Activated naive CD4-positive, alpha-beta T cell treated with anti-CD3 and anti-CD28 coated beads, Interleukin-2, amount 50 U/mL, for 72 hours (primary cell): ENCODE data around the gene KRT78. TPM values are rescaled to one million over a fixed set of nuclear protein-coding genes. Genes with fewer than 3 reads are reported as not detected.

Experiments
- ATAC-seq, 2 donors: fragments of 150-1000 bp; cut with Tn5 transposase; 2 replicates each; pipeline ENCODE4 v1.10.0; 2021; ENCODE audit warnings: mild to moderate bottlenecking in 2 of 2, moderate library complexity in 2 of 2
- DNase-seq, 2 donors: peaks; one replicate each; pipeline ENCODE4 v3.0.0; 2021 to 2022; ENCODE audit warnings: low spot score in 2 of 2
- H3K27ac Mint-ChIP-seq, 2 donors: one replicate each; pipeline ENCODE4 v1.8.0; 2022; ENCODE audit warnings: mild to moderate bottlenecking in 2 of 2, mixed read lengths in 2 of 2
- H3K36me3 Mint-ChIP-seq, 2 donors: one replicate each; pipeline ENCODE4 v1.8.0; 2022; ENCODE audit warnings: mixed read lengths in 2 of 2
- H3K9me3 Mint-ChIP-seq, 2 donors: one replicate each; pipeline ENCODE4 v1.8.0; 2022; ENCODE audit warnings: mixed read lengths in 2 of 2
- total RNA-seq, 2 donors: library from RNA; stranded (reverse); gene quantifications; one replicate each; pipeline ENCODE4 v1.2.3, GENCODE V29; 2022

KRT78 gene
- total RNA-seq, 2 donors from 2014 or later, result not detected

DNA sequence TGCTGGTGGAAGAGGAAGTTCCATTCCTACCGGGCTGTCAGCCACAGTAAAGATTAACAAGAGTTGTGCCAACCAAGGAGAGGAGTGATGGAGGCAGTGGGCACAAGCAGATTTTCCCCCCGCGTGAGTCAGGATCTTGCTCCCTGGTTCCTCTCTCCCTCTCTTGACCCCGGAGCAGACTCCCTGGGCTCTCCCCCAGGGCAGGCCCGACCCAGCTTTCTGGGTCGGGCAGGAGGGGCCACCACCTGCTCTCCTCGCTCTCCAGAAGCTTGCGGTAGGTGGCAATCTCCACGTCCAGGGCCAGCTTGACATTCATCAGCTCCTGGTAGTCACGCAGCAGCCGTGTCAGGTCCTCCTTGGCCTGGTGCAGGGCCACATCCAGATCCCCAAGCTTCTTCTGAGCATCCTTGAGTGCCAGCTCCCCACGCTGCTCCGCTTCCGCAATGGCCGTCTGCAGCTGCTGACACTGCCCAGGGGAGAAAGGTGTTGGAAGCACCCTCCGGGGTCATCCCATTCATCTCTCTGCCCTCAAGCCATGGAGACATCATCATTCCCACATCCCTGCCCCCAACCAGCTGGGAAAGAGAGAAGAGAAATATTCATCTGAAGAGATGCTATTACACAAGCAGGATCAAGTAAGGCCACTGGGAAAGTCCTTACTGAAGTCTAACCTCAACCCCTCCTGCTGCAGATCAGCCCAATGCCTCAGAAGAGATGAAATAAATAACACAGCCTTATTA lies 25.9 kb downstream of the KRT78 start:
- Mint-ChIP-seq H3K27ac (no peak overlapping the region), H3K9me3 (no peaks in the 10 kb centered on the region), H3K36me3 (no peaks in the 10 kb centered on the region)
- no peak for ATAC-seq
- DNase-seq, result no peak

DNA sequence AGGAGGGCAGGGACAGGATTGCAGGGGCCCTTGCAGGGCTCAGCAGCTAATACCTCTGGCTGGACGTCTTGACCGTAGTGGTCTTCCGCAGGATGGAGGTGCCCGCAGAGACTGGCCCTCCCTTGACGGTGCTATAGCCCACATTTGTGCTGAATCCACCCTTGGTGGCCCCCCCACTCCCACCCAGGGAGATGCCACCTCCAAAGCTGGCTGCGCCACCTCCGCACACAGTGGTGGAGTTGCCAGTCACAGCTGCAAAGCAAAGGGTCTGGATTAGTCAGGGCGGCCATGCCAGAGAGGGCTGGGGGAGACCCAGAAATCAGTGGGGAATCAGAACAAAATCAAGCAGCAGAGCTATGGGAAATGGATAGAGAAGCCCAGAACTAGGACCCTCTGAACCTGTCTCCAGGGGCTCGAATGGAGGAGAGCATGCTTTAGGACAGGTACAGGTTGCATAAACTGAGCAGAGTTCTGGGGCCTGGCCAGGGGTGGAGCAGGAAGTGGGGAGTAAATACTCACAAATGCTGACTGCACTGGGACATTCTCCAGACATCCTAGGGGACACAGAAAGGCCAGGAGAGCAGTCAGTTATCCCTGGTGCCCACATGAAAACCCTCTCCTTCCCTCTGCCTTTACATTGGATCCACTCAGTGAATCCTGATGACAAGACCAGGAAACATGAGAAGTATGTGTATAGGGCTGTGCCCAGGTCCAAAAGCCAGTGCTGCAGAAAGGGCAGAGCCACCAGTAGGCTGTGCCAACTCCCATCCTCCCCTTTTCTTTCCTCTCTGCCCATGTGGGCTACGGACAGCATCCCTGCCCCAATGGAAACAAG lies 26.8 kb downstream of the KRT78 start:
- Mint-ChIP-seq H3K27ac (peak overlapping the region in 1 of 2 donors; percentile 43), H3K36me3 (no peaks in the 10 kb centered on the region), H3K9me3 (no peaks in the 10 kb centered on the region)
- no peak for ATAC-seq
- DNase-seq, result no peak

DNA sequence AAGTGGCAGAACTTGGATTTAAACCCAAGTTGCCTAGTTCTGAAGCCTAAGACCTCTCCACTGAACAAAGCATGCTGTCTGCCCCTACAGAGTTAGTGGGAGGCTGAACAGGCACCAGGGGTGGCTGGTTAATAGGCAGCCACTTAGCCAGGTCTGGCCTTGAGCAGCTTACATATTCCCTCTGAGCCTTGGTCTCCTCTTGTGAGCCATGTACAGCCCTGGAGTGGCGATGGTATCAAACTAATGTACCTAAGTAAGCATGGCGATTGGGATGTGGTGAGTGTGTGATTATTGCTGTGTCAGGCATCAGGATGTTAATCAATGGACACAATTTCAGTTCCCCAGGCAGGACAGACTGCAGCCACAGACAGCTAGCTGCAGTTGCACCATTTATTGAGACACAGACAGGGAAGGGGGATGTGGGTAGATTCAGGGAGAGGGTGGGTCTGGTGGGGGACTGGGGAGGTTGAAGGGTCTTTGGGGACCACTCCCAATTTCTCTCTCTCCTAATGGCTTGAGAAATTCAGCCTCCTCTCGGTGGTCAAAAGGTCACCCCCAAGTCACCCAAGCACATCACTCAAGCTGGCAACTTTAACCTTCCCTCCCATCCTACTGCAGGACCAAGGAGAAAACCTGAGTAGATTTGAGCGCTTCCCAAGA lies 27.6 kb downstream of the KRT78 start:
- H3K36me3 Mint-ChIP-seq, result no peaks in the 10 kb centered on the region
- ATAC-seq (no peak), DNase-seq (no peak)
- no peaks in the 10 kb centered on the region for H3K9me3 Mint-ChIP-seq
- H3K27ac Mint-ChIP-seq, result no peak overlapping the region

DNA sequence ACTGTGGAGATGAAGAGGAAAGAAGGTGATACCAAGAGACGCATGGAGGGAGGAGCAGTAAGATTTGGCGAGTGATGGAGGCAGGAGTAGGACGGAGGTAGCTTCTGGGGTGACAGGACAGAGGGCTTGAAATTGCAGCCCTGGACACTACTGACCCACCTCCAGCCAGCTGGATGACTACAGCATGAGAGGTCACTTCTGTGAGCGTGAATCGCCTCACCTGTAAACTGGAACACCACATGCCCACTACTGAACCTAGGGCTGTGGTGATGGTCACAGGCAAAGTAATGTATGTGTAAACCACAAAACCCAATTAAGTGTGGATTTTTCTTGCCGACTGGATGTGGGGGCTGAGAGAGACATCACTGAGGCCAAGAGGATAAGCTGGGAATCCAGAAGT lies 28.3 kb downstream of the KRT78 start:
- H3K36me3 Mint-ChIP-seq, result no peaks in the 10 kb centered on the region
- no peaks in the 10 kb centered on the region for H3K9me3 Mint-ChIP-seq
- DNase-seq (no peak), ATAC-seq (no peak)
- H3K27ac Mint-ChIP-seq, result no peak overlapping the region

DNA sequence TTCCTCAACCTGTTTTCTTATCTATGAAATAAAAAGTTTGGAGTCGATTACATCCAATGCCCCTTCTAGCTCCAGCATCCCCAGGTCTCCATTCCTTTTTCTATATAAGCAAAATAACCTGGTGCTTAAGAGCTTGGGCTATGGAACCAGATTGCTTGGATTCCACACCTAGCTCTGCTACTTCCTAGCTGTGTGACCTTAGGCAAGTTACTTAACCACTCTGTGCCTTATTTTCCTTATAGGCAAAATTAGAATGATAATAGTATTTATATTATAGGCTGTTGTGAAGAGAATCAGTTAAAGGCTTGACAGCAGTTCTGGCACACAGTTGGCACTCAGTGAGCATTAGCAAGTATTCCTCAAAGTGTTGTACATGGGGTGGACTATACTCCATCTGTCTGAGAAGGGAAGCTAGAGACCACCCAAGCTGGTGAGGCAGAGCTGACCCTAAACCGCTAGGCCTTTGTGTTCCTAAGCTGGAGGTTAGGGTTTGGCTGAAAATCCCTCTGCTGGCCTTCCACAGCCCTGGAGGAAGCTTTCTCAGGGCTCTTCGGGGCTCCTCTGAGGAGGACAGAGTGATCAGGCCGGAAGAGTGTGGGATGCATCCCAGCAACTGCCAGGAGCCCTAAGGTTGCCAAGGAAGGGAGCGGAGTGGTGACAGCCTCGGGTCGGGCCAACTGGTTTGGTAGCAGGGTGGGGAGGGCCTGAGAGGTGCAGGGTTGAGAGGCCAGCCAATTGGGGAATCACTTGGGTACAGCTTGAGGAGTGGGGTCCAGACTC lies 28.9 kb downstream of the KRT78 start:
- H3K27ac Mint-ChIP-seq, result no peak overlapping the region
- ATAC-seq (no peak), DNase-seq (no peak)
- H3K36me3 Mint-ChIP-seq, result no peaks in the 10 kb centered on the region
- H3K9me3 Mint-ChIP-seq, result no peaks in the 10 kb centered on the region

DNA sequence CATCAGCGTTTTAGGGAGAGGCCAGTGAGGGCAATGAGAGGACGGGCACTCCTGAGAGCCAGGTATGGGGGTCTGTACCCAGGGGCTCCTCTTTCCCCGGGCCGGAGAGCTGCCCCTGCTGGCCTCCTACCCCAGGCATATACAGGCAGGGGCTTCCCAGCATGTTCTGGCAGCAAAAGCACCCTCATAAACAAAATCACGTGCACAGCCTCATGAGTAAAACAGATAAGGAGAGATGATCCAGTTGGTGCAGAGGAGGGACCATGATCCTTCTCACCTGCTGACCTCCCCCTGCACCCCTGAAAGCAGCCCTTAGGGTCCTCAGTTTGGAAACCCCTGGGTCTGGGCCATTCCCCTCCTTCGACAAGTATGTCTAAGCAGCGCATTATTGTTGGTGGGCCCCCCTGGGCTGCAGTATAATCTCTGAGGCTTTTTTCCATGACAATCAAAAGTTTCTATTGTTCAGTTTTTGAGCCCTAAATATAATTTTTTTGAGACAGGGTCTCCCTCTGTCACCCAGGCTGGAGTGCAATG lies 29.8 kb downstream of the KRT78 start:
- H3K27ac Mint-ChIP-seq, result no peak overlapping the region
- no peaks in the 10 kb centered on the region for H3K36me3 Mint-ChIP-seq
- ATAC-seq (no peak), DNase-seq (no peak)
- no peaks in the 10 kb centered on the region for H3K9me3 Mint-ChIP-seq

GRCh38 chr12:52818388-52818787 lies 30.4 kb downstream of the KRT78 start:
- ATAC-seq, result no peak
- DNase-seq, result no peak
- Mint-ChIP-seq H3K27ac (no peak overlapping the region), H3K9me3 (no peaks in the 10 kb centered on the region), H3K36me3 (no peaks in the 10 kb centered on the region)

- DNase-seq, result no peak
- Mint-ChIP-seq H3K36me3 (no peaks in the 10 kb centered on the region), H3K9me3 (no peaks in the 10 kb centered on the region), H3K27ac (no peak overlapping the region)
- ATAC-seq, result peak in 1 of 2 donors; percentile 44
Observed at GRCh38 chr12:52817699-52818238, 31.0 kb downstream of the KRT78 start.

DNA sequence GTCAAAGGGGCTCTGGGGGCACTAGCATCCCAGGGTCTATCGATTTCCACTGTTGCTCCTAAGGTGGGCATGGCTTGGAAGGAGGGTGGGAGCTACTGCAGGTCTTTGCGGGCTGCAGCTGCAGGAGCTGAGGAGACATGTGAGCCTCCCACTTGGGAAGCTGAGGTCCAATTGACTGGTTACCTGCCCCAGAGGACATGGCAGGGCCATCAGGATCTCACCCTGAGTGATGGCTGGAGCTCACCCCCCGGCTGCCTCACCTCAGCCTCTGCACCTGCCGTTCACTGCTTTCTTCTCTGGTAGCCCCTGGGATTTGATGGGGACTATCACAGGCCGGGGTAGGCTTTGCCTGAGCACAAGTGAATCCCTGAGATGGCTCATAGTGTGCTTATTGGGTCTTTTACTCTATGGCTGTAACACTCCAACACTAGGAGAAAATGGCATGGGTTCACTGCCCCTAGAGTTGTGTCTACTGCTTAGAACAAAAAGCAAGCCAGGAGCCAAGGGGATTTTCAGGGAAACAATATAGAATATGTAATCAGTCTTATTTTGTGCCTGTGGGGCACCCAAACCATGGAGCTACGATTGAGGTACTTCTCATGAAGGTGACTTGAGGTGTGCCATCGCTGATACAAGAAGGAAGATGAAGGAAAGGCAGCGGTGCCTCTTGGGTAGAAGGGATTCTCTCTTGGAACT lies 31.6 kb downstream of the KRT78 start:
- Mint-ChIP-seq H3K27ac (no peak overlapping the region), H3K9me3 (no peaks in the 10 kb centered on the region), H3K36me3 (no peaks in the 10 kb centered on the region)
- no peak for ATAC-seq
- no peak for DNase-seq

DNA sequence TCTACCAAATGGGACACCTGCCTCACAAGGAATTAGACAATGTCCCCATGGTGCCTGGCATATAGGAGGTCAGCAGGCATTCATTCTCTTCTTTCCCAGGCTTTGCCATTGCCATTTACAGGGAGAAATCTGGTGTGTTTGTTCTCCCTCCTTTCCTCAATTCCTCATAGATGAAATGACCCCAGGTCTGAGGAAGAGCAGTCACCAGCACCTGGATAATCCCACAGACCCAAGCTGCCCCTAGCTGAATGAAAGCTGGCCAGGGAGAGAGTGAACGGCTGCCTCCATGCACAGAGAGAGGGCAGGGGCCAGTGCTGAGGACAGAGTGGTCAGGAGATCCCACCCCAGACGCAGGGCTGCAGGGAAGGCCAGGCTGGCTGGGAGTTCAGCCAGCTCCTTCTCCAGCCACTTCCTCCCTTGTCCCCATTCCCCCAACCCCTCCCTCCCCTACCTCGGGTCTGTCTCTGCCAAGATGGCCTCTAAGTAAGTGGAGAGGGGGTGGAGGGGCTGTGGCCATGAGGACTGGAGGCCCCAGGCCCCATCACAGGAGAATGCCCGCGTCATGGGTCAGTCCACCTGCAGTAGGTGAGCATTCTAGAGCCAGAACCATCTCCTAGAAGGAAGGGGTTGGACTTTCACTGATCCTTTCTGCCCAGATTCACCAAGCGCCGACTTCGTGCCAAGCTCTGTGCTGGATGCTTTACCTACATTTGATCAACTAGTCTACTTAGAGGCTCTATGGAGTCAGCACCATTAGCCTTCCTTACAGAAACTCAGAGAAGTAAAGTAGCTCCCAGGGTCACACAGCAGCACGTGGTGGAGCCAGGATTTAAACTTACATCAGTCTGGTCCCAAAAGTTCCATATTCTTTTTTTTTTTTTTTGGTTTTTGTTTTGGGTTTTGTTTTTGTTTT lies 32.9 kb downstream of the KRT78 start:
- Mint-ChIP-seq H3K36me3 (no peaks in the 10 kb centered on the region), H3K9me3 (no peaks in the 10 kb centered on the region), H3K27ac (no peak overlapping the region)
- no peak for DNase-seq
- ATAC-seq, result no peak

DNA sequence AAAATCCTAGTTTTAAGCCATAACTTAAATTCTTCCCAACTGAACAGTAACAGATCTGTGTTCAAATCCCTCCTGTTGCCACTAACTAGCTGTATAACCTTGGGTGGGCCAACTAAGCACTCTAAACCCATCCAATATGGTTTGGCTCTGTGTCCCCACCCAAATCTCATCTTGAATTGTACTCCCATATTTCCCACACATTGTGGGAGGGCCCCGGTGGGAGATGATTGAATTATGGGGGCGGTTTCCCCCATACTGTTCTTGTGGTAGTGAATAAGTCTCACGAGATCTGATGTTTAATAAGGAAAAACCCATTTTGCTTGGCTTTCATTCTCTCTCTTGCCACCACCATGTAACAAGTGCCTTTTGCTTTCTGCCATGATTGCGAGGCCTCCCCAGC lies 33.6 kb downstream of the KRT78 start:
- Mint-ChIP-seq H3K9me3 (no peaks in the 10 kb centered on the region), H3K27ac (no peak overlapping the region), H3K36me3 (no peaks in the 10 kb centered on the region)
- ATAC-seq (no peak), DNase-seq (no peak)

- peak overlapping the region in 1 of 2 donors; percentile 5 for H3K27ac Mint-ChIP-seq
Observed at GRCh38 chr12:52814710-52815155, 34.1 kb downstream of the KRT78 start.

DNA sequence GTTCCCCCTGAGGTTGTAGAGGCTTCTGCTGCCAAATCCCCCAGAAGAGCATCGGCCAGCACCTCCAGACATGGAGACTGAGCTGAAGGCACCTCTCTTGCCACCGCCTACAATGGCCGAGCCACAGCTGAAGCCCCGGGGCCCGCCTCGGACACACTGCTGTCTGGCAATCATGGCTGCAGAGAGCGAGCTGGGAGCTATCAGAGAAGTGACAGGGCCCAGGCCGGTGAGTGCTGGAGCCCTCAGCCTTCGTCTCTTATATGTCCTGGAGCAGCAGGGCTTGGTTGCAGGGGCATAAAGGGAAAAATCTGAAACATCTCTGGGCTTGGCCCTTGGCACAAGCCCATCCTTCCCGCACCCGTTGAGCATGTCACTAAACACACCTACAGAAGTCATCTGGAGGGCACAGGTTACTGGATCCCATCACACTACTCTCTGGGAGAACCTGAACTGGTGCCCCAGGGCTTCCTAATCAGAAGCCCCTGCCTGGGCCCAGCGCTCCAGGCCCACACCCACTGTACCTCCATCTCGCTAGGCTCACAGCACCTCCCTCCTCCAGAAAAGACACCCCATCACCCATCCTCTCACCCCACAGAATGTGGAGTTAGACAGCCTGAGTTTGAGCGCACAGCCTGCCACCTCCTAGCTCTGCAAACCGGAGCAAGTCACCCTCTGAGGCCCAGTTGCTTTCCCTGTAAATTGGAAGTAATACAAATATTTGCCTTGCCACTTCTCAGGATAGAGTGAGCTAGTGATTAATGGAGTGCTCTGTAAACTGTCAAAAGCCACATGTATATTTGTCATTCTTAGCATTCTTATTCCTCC lies 34.7 kb downstream of the KRT78 start, which contains the start of gene KRT4:
TSS of gene KRT4 (minus strand) at position 232 of the 825 bp plus-strand sequence. CDS start at position 174, 58 bp downstream.
- DNase-seq (no peak), ATAC-seq (no peak)
- H3K9me3 Mint-ChIP-seq, result no peaks in the 10 kb centered on the region
- no peaks in the 10 kb centered on the region for H3K36me3 Mint-ChIP-seq
- H3K27ac Mint-ChIP-seq, result peak within 1 kb of the TSS in 1 of 2 donors; percentile 5

More at GRCh38 chr12:52814710-52815155, 34.1 kb downstream of the KRT78 start:
- Mint-ChIP-seq H3K36me3 (no peaks in the 10 kb centered on the region), H3K9me3 (no peaks in the 10 kb centered on the region)
- no peak for DNase-seq
- ATAC-seq, result no peak
